Fibroblast of skin of right biceps (primary cell): ENCODE results near the gene DISP2.

Experiments
- DNase-seq: peaks from one replicate; pipeline ENCODE4 v3.0.0-alpha.2; 2013

Gene DISP2

GRCh38 chr15:40363611-40364010, 5.6 kb downstream of the DISP2 start:
- no peak for DNase-seq

- no peak for DNase-seq
Measured at GRCh38 chr15:40364251-40364650, 6.2 kb downstream of the DISP2 start.

GRCh38 chr15:40365016-40365415, 7.0 kb downstream of the DISP2 start:
- DNase-seq: no peak

- no peak for DNase-seq
Measured at GRCh38 chr15:40365624-40366456, 7.8 kb downstream of the DISP2 start.

GRCh38 chr15:40366457-40367370, 8.7 kb downstream of the DISP2 start:
- no peak for DNase-seq

GRCh38 chr15:40367371-40367685, 9.3 kb downstream of the DISP2 start:
- DNase-seq: no peak

GRCh38 chr15:40367686-40368611, 9.9 kb downstream of the DISP2 start:
- DNase-seq: peak; percentile 82

- DNase-seq: no peak
Measured at GRCh38 chr15:40368719-40369473, 10.9 kb downstream of the DISP2 start.

GRCh38 chr15:40369474-40369869, 11.5 kb downstream of the DISP2 start:
- DNase-seq: no peak

- no peak for DNase-seq
Measured at GRCh38 chr15:40369971-40370370, 12.0 kb downstream of the DISP2 start.

- DNase-seq: peak; percentile 25
Measured at GRCh38 chr15:40372981-40373380, 15.0 kb downstream of the DISP2 start.

- DNase-seq: no peak
Measured at GRCh38 chr15:40377606-40378005, 19.6 kb downstream of the DISP2 start.

- no peak for DNase-seq
Measured at GRCh38 chr15:40379374-40379773, 21.4 kb downstream of the DISP2 start.

GRCh38 chr15:40379853-40380252, 21.8 kb downstream of the DISP2 start:
- DNase-seq: peak; percentile 92

- no peak for DNase-seq
Measured at GRCh38 chr15:40380636-40381035, 22.6 kb downstream of the DISP2 start.

GRCh38 chr15:40381818-40382529, 24.0 kb downstream of the DISP2 start:
- DNase-seq: no peak

GRCh38 chr15:40382580-40383456, 24.8 kb downstream of the DISP2 start, which contains the start of gene KNSTRN:
TSS of gene KNSTRN (plus strand) at chr15:40382721. CDS start at chr15:40382836, 115 bp downstream.
- peak; percentile 93 for DNase-seq

- no peak for DNase-seq
Measured at GRCh38 chr15:40386480-40386879, 28.5 kb downstream of the DISP2 start.

GRCh38 chr15:40388941-40389823, 31.2 kb downstream of the DISP2 start:
- no peak for DNase-seq
